UCSD-AML1 (cell line): Measurements from ENCODE around the gene HLA-DRB5.
"Not testable (repeated sequence)": the region's sequence is repeated elsewhere in the genome, so short reads cannot be mapped to it uniquely, and the experiment has no call there.

Experiments used
- DNase-seq: peaks from one replicate; lab custom pipeline; 2025; ENCODE audit not compliant: unreplicated experiment; lab: John Stamatoyannopoulos, UW

The HLA-DRB5 gene

DNA sequence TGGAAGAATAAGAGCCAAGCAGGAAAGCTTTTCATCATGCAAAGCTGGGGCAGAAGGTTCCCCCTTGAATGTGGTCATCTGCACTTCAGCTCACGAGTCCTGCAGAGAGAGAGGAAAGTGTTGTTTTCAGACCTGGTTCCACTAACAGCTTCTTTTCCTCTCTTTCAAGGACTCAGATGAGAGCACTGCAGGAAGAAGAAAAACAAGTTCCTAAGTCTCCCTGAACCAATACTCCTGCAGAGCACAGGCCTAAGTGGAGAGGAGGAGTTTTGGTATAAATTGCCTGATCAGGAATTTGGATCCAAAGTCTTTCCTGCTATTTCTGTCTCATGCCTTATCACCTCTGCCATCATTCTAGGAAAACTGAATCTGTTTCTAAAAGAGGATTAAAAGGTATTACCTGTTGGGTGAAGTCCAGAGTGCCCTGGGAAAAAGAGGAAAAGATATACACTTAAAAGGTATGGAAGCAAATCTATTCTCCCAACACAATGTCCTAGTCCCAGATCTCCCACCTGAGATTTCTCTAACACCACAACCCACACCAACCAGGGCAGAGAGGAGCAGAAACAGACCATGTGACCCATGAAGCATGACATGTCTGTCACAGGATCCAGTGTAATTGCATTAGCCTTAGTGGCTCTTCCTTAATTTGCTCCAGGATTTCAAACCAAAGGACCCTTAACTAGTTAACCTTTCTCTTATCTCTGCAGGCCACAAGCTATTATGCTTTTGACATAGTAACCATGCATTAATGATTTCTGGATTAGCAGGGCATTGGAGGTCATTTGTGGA is 12.2 kb downstream of the HLA-DRB5 start:
- no peak for DNase-seq

DNA sequence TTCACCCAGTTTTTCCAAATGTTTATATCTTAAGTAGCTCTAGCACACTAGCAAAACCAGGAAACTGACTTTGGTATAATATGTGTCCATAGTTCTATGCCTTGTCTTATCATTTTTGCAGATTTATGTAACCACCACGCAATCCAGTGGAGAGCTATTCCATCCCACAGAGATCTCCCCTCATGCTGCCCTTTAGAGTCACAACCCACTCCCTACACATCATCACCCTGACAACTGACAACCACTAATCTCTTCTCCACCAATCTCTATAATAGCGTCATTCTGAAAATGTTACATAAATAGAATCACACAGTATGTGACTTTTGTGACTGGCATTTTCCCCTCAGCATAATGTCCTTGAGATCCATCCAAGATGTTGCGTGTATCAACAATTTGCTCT is 29.1 kb downstream of the HLA-DRB5 start:
- DNase-seq, result no peak

DNA sequence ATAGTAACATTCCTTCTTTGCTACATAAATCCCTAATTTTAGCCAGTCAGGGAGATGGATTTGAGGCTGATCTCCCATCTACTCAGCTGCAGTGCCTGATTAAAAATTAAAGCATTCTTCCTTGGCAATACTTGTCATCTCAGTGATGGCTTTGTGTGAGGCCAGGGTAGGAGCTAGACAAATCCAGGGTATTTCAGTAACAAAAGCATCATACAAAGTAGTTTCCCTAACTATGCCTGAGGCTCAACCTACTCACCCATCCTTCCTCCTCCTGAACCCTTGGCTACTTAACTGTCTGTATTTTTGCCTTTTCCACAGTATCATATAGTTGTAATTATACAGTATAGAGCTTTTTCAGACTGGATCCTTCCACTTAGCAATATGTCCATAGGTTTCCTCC is 37.7 kb downstream of the HLA-DRB5 start:
- DNase-seq, result no peak

DNA sequence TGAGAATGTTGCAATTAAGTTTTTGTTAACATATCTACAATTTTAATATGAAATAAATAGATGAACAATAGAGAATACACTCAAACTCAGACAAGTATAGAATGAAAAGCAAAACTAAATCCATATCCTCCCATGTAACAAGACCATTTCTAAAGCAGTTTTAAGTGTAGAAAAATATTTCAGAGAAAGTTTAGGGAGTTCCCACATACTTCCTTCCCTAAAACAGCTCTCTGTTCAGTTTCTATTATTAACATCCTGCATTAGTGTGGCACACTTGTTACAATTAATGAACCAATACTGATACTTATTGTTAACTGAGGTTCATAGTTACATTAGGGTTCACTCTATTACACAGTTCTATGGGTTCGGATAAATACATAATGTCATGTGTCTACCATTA is 38.4 kb downstream of the HLA-DRB5 start:
- no peak for DNase-seq

DNA sequence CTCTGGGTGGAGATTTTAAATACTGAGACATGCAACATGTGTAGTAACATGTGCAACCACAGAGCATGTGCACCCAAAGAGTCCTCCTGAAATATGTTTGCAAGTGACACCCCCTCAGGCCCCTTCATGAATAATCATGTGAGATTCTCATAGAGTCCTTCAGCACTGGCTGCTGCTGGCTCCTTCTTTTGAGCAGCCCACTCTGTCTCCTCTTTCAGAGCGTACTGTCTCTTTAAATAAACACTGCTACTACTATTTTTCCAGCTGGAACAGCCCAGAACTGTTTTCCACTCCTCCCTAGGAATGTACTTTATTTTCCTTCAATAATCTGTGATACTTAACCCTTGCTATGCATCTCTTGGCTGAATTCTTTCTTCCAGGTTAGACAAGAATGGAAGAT is 42.0 kb downstream of the HLA-DRB5 start:
- DNase-seq, result no peak

DNA sequence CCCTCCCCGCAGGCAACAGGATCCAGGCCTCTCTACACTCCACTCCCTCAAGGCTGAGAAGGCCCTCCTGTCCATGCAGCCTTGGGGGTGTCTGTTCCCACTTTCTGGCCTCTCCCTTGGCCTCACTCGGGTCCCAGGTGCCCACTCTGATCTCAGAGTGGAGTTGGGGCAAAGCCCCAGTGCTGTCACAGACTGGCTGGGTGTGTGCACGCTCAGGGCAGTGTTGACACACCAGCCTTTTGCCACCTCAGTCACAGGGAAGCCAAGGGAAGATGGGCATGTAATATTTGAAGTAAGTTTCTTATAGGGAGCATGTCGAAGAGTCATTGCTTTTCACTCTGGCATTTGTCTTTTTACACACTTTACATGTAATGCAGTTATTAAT is 45.5 kb downstream of the HLA-DRB5 start:
- no peak for DNase-seq

DNA sequence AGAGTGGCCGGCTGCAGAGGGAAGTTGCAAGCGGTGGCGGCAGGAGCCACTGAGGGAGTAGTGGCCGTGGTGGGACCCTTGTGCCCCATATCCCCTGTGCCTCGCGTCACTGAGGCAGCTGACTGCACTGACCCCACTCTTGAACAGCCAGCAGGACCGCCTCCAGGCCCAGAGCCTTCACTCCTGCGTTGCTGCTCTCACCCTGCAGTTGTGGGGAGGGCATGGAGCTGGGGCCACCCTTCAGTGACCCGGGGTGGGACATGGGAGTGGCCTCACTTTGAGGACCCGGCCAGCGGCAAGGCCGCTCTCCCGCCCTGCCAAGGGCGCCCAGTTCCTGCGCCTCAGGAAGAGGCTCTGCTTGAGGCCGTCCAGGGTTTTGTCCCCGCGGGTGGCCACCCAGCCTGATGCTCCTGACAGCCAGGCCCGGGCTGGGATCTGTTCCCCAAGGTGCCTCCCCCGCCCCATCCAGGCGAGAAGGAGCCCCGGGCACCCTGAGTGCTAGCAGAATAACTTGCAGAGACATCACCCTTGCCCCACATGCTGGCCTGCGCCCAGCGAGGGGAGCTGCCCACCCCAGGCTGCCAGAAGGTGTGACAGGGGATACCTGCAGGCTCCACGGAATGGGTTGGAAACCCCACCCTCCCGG is 46.0 kb downstream of the HLA-DRB5 start:
- DNase-seq, result no peak

DNA sequence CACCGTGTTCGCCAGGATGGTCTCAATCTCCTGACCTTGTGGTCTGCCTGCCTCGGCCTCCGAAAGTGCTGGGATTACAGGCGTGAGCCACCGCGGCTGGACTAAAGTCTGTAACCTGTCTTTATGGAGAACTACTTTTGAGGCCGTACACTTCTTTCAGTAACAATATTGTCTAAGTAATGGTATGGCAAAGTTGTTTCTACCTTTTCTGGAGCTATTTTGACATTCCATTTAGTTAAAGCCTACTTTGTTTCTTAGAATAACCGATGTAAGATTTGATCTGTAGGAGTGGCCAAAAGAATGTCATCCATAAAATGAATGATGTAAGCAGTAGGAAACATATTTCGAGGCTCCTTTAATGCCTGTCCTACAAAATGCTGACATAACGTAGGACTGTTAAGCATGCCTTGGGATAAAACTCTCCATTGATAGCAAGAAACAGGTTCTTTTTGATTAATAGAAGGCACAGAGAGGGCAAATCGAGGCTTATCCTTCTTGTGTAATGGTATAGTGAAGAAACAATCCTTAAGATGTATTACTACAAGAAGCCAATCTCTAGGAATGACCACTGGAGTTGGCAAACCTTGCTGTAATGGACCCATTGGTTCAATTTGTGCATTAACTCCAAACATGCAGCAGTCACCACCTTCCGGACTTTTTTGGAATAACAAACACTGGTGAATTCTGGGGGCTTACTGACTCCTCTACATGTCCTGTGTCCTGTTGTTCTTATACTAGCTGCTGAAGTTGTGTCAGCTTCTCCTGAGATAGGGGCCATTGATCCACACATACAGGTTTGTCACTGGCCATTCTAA is 54.5 kb downstream of the HLA-DRB5 start:
- no peak for DNase-seq

DNA sequence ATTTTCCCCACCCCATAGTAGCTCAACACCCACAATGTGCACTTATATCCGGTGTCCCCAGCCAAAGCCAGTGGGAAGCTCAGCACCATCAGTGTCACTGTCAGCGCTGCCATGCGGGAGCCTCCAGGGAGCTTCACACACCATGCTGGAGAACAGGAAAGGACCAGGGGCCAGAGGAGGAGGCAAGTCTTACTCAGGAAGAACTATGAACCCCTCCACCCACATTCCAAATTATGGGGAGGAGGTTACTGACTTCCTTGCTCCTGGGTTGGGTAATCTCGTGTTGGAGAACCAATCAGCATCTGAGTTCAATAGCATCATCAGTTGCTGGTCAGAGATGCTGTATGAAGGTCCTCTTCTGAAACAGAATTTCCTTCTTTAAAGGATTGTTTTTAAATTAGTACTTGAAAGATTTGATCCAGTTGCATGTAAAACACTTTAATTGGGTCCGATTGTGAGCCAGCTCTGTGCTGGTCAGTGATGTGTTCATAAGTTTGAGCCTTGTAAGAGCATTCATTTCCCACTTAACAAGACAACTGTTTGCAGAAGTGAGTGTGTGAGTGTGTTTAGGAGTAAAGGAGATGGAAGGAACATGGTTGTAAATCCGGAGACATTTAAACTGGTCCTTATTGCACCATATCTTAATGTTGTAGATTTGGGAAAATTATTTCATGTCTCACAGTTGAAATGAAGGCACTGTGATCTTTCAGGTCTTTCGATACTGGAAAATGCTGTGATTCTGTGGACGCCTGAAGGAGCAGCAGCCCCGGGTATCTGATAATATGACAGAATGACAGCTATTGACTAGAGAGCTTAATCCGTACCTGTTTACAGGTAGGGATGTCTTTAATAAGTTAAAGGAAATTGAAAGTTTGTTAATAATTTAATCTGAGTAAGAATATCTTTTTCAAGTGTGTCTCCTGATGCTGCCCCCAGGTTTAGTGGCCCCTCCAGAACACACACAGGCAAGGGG is 56.4 kb downstream of the HLA-DRB5 start:
- not testable (repeated sequence) for DNase-seq

DNA sequence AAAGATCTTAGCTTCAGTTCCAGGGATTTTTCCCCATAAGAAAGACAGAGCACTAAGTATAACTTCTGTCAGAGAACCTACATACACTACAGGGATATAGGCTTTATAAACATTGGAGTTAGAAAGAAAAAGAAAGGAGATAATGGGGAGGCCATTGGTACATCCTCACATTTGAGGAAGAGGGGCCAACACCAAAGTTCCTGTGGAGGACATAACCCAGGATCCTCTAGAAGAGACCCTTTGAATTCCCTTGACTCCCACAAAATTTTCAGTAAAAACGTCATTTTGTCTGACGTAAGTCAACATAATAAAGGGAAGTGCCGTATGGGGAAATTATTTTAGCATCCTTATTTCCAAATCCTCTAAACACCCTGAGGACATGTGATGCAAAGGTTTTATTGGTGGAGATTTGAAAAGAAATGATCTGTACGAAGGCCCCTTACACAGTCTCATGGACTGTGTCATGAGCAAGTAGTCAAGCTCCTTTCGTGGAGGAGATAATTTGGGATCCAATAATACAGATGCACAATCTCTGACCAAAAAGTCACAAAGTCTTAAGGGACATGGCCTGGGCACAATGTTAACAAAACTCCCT is 57.2 kb downstream of the HLA-DRB5 start:
- DNase-seq, result no peak

DNA sequence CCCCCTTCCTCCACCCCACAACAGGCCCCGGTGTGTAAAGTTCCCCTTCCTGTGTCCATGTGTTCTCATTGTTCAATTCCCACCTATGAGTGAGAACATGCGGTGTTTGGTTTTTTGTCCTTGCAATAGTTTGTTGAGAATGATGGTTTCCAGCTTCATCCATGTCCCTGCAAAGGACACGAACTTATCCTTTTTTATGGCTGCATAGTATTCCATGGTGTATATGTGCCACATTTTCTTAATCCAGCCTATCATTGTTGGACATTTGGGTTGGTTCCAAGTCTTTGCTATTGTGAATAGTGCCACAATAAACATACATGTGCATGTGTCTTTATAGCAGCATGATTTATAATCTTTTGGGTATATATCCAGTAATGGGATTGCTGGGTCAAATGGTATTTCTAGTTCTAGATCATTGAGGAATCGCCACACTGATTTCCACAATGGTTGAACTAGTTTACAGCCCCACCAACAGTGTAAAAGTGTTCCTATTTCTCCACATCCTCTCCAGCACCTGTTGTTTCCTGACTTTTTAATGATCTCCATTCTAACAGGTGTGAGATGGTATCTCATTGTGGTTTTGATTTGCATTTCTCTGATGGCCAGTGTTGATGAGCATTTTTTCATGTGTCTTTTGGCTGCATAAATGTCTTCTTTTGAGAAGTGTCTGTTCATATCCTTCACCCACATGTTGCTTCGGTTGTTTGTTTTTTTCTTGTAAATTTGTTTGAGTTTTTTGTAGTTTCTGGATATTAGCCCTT is 62.2 kb downstream of the HLA-DRB5 start:
- DNase-seq, result not testable (repeated sequence)
